ENCODE data around the gene CBX3.

Gene CBX3

DNA sequence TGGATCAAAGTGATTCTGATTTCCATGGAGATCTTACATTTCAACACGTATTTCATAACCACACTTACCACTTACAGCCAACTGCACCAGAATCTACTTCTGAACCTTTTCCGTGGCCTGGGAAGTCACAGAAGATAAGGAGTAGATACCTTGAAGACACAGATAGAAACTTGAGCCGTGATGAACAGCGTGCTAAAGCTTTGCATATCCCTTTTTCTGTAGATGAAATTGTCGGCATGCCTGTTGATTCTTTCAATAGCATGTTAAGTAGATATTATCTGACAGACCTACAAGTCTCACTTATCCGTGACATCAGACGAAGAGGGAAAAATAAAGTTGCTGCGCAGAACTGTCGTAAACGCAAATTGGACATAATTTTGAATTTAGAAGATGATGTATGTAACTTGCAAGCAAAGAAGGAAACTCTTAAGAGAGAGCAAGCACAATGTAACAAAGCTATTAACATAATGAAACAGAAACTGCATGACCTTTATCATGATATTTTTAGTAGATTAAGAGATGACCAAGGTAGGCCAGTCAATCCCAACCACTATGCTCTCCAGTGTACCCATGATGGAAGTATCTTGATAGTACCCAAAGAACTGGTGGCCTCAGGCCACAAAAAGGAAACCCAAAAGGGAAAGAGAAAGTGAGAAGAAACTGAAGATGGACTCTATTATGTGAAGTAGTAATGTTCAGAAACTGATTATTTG lies 16.3 kb upstream of the CBX3 start:
- TF ChIP-seq, protein P1, sequence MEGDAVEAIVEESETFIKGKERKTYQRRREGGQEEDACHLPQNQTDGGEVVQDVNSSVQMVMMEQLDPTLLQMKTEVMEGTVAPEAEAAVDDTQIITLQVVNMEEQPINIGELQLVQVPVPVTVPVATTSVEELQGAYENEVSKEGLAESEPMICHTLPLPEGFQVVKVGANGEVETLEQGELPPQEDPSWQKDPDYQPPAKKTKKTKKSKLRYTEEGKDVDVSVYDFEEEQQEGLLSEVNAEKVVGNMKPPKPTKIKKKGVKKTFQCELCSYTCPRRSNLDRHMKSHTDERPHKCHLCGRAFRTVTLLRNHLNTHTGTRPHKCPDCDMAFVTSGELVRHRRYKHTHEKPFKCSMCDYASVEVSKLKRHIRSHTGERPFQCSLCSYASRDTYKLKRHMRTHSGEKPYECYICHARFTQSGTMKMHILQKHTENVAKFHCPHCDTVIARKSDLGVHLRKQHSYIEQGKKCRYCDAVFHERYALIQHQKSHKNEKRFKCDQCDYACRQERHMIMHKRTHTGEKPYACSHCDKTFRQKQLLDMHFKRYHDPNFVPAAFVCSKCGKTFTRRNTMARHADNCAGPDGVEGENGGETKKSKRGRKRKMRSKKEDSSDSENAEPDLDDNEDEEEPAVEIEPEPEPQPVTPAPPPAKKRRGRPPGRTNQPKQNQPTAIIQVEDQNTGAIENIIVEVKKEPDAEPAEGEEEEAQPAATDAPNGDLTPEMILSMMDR (conservative IDR thresholded peaks at IDR 0.05; ENCODE audit: low read depth), result no peak
- CTCF ChIA-PET, result no interaction called here
- no peak overlapping the region for H3K27ac ChIP-seq
- POLR2A ChIA-PET (ENCODE audit: low non-redundant PET), result no interaction called here
- DNase-seq (ENCODE audit: low spot score), result no peak

DNA sequence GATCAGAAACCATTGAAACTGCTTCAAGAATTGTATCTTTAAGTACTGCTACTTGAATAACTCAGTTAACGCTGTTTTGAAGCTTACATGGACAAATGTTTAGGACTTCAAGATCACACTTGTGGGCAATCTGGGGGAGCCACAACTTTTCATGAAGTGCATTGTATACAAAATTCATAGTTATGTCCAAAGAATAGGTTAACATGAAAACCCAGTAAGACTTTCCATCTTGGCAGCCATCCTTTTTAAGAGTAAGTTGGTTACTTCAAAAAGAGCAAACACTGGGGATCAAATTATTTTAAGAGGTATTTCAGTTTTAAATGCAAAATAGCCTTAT lies 15.7 kb upstream of the CBX3 start:
- POLR2A ChIA-PET (ENCODE audit: low non-redundant PET), result no interaction called here
- TF ChIP-seq, protein P1 (conservative IDR thresholded peaks at IDR 0.05; ENCODE audit: low read depth), result no peak
- H3K27ac ChIP-seq, result no peak overlapping the region
- CTCF ChIA-PET, result no interaction called here
- DNase-seq (ENCODE audit: low spot score), result no peak

DNA sequence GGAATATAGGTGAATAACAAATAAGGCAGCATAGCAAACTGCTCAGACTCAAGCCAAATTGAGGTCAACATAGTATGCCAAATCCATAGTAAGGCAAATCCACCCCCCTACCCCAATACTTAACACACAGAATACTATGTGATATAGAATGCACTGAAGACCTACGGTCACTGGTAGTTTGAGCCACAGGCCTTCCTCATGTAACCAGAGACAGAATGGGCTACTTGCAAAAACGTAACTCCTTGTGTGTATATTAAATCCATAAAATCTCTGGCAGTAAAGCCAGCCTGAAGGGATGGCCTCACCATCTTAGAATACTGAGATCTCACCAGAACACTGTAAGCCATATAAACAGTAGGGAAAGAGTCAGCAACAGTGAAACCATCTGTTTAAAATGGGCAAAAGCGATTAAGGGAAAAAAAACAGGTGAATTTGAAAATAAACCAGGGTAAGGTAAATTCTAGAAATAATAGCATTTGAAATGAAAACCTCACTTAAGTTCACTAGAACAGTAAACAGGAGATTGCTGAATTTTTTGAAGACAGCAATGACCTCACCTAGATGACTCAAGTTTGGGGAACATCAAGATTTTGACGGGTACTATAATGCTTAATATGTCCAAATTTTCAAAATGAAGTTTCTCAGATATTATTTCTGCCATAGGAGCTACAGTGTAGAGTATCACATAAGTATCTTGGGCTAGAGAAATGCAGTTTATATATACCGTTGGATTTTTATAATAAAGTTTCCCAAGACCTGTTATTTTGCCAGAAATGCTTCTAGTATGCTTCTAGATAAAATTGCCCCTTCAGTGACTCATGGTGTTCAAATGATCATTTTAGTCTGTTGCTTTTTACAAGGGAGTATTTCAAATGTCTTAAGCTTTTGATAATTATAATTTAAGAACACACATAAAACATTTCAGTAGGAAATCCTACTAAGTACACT lies 14.9 kb upstream of the CBX3 start:
- no peak for DNase-seq (ENCODE audit: low spot score)
- CTCF ChIA-PET, result no interaction called here
- TF ChIP-seq, protein P1 (conservative IDR thresholded peaks at IDR 0.05; ENCODE audit: low read depth), result no peak
- POLR2A ChIA-PET (ENCODE audit: low non-redundant PET), result no interaction called here
- H3K27ac ChIP-seq, result no peak overlapping the region

DNA sequence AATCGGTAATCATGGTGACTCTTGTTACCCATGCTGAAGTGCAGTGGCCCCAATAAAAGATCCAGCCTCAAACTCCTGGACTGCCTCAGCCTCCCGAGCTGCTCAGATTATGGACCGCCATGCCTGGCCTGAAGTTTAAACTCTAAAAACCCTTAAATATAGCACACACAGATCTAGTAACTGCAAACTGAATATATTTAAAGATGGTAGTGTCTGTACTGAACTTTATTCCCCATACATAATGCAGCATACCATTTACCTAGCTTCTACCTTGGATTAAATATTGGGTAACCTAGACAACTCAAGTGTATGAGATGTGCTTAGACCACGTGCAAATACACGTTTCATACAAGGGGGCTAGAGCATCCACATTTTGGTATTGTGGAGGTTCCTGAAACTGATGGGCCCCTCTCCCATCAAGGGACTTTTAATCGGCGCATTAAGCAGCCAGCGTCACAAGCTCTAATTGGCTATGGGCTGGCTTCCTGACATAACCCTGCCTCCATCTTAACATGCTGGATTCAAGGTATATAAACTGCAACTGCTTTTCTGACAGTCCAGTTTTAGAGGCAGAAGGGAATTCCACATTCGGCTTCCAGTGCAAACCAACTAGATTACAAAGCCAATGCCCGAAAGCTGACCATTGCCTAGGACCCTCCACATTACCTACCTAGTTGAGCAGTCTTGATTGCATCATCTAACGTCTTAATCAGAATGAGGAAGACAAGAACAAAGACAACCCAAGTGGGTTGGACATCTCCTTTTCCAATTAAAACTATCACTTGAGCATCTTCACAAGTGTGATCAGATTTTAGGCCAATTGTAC lies 14.0 kb upstream of the CBX3 start:
- no peak overlapping the region for H3K27ac ChIP-seq
- TF ChIP-seq, protein P1 (conservative IDR thresholded peaks at IDR 0.05; ENCODE audit: low read depth), result no peak
- ChIA-PET CTCF (interaction anchor here (1.9 to 2.2 kb wide), 2 partner anchors 10 to 97 kb away, joined by 7 to 10 read pairs; no protein-coding TSS in a partner anchor), POLR2A (ENCODE audit: low non-redundant PET) (no interaction called here)
- DNase-seq (ENCODE audit: low spot score), result no peak

DNA sequence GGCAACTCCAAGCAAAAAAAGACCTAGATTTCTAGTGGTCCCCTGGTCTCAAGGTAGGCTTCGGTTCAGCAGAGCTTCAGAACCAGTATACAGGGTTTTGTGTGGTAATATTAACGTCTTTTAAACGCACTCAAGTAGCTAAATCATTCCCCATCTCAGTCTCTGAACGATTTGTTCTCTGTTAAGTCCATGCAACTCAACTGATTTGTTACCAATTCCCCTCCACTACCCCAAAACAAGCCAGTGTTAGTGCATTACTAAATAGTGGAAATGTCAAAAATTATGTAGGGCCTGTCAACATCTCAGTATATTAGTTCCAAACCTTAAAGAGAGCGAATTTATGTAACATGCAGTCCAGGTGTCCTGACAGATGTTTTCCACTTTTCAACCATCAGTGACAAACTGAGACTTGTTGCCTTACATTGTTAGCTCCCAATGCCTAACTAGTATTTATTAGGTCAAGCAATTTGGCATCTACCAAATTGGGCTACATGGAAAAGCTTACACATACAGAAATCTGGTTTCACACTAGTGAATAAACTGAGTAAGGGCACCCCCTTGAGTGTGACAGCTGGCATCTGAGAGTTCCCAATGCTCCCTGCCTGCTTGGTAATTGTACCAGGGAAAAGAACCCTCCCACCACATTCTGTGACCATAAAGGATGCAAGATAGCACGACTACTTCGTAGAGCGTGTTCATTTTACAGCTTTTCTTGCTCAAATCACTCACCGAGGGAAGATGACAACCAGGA lies 13.2 kb upstream of the CBX3 start:
- H3K27ac ChIP-seq, result no peak overlapping the region
- POLR2A ChIA-PET (ENCODE audit: low non-redundant PET), result interaction anchor here (0.6 kb wide), 1 partner anchor 97 kb away, joined by 3 read pairs; no protein-coding TSS in a partner anchor
- DNase-seq (ENCODE audit: low spot score), result no peak
- CTCF ChIA-PET, result interaction anchor here (1.9 to 2.2 kb wide), 2 partner anchors 9 to 97 kb away, joined by 7 to 10 read pairs; no protein-coding TSS in a partner anchor
- TF ChIP-seq, protein P1 (conservative IDR thresholded peaks at IDR 0.05; ENCODE audit: low read depth), result no peak
